ENCODE data around the gene BARX2.

DNA sequence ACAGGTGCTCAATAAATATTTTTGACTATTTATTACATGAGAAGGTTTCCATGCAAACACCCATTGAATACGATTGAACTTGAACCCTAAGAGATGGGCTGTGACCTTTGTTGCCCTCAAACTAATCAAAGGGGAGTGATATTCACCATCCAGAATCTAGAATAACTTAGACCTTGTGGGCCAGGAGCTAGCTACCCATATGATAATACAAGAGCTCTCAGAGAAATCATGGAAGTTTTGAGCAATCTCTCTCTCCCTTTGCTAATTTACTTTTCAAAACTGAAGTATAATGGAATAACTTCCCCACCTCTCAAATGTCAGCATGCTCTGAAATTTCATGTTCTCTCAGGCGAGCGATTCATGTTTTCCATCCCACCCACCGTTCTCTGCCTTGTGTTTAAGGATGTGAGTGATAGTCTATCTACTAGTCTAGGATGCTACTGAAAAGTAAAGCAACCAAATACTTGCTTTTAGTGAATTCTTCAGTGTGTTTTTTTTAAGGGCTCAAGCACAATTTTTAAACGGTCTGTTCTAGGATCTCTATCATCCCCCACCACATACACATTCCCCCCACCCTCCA is 33.3 kb downstream of the BARX2 start:
- TF ChIP-seq, protein P1, sequence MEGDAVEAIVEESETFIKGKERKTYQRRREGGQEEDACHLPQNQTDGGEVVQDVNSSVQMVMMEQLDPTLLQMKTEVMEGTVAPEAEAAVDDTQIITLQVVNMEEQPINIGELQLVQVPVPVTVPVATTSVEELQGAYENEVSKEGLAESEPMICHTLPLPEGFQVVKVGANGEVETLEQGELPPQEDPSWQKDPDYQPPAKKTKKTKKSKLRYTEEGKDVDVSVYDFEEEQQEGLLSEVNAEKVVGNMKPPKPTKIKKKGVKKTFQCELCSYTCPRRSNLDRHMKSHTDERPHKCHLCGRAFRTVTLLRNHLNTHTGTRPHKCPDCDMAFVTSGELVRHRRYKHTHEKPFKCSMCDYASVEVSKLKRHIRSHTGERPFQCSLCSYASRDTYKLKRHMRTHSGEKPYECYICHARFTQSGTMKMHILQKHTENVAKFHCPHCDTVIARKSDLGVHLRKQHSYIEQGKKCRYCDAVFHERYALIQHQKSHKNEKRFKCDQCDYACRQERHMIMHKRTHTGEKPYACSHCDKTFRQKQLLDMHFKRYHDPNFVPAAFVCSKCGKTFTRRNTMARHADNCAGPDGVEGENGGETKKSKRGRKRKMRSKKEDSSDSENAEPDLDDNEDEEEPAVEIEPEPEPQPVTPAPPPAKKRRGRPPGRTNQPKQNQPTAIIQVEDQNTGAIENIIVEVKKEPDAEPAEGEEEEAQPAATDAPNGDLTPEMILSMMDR (IDR thresholded peaks at IDR 0.05) = no peak
- no peak for TF ChIP-seq EZH2 (IDR thresholded peaks at IDR 0.05; ENCODE audit: borderline replicate concordance, insufficient read depth, low read depth, low read length, poor library complexity, severe bottlenecking)
